ENCODE results near the gene SH2B3. TPM values are rescaled to one million over a fixed set of nuclear protein-coding genes. Genes with fewer than 3 reads are reported as not detected.
"Not testable (repeated sequence)": the region's sequence is repeated elsewhere in the genome, so short reads cannot be mapped to it uniquely, and the experiment has no call there.

The SH2B3 gene
- 7.6 TPM for total RNA-seq

DNA sequence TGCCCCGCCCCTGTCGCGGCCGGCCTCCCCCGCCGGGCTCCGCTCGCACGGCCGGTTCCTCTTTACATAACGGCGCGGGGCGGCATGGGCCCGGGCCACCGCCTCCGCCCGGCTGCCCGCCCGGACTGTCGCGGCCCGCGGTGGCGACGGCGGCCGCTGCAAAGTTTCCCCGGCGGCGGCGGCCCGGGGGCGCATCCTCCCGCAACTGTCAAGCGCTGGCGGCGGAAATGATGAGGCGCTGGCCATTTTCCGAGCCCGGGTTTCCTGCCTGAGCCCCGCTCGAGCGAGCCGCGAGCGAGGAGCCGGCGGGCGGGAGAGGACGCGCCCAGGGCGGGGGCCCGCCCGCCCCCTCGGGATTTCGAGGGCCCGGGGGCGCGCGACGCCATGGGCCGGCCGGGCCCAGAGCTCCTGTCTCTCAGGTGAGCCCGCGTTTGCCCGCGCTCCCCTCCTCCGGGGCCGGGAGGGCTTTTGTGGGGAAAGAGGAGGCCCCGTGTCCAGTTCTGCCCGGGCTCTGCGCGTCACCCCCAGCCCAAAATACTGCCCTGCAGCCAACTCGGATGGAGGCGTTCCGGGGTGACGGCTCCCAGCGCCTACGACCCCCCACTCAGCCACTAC is at the start of gene SH2B3:
Gene SH2B3, plus strand, starts transcription at position 65 of the 615 bp plus-strand sequence. CDS start 12,223 bp downstream, outside the sequence.
- peak; percentile 37 for DNase-seq

DNA sequence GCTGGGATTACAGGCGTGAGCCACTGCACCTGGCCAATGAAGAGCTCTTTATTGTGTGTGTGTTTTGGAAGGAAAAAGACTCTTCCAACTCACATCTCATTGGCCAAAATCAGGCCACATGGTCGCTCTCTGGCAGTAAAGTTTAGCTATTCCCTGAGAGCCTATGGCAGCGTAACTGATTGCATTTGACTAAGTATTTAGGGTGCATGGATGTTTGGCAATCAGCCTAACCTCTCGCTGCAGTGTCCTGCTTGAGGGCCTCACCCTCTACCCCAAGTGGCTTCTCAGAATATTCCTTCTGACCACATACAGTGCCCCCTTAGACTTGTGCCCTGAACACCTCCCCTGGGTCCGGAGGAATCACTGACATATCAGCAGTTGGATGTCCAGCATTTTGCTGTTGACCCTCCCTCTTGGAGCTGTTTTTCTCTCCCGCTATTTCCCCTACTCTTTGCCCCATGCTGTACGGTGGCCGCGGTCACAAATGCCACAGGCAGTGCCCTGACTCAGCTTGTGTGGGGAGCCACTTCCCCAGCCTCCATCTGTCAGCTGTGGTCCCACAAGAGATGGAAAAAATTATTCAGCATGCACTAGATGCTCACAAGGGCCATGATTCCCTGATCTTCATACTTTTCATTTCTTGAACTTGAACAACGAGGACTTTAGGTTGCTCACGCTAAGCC is 46.4 kb upstream of the SH2B3 start:
- peak; percentile 23 for DNase-seq

DNA sequence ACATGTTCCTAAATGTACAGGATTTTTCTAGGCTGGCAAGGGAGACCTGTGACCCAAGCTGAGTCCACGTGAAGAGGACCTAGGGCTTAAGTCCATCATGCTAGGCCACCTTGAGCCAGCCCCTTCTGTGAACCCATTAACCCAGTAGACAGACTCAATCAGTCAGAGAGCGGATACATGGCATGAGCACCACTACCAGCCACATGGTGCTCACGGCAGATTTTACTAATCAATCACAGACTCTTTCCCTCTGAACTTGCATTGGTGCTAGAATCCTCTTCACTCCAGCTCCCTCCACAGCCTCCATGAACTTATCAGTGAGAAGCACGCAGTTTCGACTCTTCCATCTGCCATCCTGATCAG is 45.8 kb upstream of the SH2B3 start:
- no peak for DNase-seq

DNA sequence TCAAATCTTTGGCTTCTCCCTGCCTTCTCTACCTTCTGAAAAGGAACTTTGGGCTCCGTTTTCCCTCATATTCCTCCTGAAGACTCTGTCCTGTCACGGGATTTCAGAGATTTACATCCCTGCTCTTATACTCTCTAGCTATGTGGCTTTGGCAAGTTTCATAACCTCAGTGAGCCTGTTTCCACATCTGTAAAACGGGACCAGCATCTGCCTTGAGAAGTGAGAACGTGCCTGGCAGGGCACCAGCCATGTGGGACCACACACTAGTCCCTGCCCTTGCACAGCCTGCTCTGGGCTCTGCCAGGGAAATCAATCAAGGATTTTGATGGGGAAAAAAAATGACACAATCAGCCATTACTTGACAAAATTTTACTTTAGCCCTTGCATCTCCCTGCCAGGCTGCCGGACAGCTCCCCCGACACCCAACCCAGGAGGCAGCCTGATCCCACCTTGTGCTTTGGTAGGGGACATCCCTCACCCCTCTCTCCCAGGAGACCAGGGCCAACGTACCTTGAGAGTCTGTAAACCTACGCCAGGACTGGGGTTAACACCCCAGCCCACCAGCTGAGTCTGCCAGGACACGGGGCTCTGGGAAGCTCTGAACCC is 45.3 kb upstream of the SH2B3 start:
- no peak for DNase-seq

DNA sequence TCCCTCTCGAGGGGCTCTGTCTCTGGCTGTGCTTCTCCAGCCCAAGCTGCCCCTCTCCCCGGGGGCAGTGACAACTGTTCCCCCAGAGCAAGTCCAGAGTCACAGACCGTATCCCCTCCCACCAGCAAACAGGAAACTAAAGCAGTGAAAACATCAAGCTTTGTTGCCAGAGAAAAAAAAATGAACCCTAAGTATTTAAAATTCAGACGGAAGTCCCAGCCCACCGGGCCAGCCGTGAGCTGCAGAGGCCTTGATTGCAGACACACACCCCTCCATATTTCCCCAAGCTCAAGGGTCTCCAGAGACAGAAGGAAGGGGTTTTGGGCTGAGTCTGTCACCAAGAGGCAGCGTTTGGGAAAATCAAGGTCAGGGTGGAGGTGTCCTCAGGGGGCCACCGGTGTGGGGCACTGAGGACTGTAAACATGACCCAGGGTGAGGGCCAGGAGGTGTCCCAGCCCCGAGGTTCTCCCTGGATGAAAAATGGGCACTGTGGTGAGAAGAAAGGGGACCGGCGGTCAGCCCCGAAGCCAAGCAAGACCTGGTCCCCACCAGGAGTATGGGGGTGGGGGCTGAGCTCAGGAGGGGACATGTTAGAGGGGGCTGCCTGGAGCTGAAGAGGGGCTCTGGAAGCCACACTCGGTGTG is 44.5 kb upstream of the SH2B3 start:
- no peak for DNase-seq

DNA sequence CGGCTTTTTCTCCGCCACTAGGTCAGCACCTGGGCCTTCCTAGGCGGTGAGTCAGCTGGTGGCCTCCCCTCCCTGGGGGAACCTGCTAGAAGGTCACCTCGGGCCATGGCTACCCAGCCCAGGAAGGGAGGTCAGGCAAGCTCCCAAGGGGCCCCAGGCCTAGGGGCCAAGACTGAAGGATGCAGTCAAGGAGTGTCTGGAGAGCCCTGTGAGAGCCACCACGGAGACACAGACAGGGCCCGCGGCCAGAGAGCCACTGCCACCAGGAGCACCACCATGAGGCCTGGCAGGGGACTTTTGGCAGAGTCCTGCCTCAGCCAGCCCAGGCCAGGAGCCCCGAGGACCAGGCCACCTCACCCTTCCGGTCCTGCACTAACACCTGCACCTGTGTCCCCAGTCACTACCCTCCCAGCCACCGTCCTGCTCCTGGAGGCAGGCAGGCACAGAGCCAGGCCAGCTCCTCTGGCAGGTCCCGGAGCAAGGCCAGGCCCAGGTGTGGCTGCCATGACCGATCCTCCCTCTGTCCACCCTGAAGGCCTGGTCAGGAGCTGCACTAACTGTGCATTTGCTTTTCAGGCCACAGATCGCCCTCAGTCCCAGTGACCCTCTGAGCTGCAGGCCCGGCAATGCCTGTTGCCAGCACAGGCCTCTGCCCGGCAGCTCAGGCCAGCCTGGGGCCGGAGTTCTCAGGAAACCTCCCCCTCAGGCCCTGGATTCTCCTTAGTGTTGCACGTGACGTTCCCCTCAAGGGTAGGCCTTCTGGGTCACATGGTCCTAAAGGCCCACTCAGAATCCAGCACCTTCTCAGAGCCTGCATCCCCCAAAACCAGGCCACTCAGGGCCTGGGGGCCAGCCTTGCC is 43.8 kb upstream of the SH2B3 start:
- no peak for DNase-seq

DNA sequence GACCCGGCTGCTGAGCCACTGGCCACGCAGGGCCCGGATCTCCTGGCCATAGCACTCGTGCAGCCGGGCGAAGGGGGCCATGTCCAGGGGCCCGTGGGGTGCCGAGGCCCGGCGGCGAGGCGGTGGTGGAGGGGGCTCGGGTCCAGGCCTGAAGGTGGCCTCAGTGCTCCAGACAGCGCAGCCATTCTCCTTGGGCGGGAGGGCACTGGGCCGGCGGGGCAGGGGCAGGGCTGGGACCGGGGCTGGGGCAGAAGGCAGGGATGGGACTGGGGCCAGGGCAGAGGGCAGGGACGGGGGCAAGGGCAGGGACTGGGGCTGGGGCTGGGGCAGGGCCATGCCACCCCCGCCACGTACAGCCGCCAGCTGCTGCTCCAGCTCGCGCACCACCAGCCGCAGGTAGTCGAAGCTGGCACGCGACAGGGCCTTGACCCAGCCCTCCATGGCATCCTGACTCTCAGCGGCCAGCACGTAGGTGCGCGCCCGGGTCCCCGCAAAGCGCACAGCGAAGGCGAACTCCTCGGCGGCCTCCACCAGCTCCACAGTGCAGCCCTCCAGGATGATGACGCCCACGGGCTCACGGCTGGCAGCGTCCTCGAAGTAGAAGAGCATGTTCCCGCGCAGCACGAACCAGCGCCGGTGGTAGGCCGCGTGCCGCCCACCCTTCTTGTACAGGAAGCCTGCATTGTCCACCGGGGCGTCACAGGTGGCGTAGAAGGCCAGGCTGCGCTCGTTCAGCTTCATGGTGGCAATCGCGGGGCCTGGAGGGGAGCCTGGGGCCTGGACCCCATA is 42.8 kb upstream of the SH2B3 start:
- no peak for DNase-seq

DNA sequence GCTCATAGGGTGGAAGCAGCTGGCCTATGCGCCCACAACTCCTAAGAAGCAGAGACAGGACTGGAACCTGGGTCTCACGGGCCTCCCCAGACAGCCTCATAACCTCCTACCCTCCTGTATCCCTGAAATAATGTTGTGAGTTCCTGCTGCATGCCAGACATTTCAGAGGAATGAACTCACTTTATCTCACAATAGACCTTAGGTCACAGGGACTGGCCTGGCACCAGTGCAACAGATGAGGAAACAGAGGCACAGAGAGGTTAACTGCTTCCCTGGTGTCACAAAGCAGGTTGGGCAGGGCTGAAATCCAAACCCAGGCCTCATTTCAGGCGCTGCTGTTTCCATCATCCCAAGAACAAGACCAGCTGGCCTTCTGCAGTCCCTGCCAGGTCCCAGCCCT is 42.1 kb upstream of the SH2B3 start:
- DNase-seq, result no peak

DNA sequence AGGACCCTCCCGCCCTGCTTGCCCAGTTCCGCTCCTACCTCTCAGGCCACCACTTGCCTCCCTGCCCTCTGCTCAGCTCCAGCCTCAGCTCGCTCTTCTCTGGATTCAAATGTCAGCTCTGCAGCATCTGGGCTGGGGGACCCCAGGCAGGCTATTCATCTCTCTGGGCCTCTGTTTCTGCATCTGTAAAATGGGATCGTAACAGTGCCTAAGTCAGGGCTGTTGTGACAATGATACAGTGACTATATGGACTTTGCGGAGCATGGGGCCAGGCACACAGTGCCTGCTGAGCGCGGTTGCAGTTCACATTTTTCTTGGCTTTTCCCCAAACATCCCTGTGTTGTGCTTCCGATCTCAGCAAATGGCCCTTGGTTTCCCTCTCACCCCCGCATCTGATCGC is 39.6 kb upstream of the SH2B3 start:
- no peak for DNase-seq

DNA sequence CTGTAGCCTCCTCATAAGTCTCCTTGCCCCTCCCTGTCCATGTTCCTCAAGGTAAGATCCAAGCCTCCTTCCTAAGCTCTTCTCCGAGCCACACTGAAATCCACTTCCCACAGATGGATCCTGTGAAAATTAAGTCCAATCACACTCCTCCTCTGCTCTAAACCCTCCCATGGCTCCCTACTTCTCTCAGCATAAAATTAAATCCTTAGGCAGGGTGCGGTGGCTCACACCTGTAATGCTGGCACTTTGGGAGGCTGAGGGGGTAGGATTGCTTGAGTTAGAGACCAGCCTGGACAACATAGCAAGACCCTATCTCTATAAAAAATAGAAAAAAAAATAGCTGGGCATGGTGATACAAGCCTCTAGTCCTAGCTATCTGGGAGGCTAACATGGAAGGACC is 39.1 kb upstream of the SH2B3 start:
- no peak for DNase-seq

DNA sequence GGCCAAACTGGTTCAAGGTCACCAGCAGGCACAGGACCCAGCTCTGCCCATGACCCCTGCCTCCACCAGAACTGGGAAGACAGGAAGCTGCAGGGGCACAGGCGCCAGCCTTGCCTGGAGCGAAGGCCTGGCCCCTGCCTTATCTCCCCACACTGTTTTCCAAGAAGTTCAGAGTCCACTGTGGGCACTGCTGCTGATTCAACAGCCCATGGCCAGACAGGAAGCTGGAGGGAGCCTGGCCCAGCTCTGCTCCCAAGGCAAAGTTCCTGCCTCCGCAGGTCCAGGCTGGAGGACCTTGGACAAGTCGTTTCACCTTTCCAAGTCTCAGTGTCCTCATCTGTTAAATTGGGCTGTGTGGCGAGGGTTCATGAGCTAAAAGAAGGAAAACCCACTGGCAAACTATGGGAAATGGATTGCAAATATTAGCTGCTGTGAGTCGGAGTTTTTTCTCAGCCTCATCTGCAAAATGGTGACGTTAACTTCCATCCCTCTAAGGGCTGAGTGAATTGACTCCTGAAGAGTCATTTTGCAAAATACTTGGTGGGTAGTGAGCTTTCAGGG is 38.0 kb upstream of the SH2B3 start:
- DNase-seq, result no peak

DNA sequence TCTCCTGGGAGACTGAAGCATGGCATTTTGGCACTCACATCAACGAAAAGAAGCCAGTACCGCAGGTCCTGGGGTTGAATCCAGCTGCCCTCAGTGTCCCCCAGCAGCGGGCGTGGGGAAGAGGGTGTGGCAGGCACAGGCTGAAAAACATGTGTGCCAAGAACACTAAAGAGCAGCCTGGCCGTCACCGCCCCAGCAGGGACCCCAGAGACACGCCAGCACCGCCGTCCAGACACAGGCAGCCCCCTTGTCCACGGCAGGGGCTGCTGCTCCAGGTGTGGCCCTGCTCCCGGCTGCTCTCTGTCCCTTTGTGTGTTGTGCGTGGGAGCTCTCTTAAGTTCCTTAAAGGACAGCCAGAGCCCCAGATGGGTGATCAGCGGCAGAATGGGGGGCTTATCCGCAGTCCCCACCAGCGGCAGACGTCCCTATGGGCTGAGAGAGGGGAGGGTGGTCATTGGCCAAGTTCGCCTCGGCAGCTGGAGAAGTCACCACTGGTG is 37.4 kb upstream of the SH2B3 start:
- DNase-seq, result no peak

DNA sequence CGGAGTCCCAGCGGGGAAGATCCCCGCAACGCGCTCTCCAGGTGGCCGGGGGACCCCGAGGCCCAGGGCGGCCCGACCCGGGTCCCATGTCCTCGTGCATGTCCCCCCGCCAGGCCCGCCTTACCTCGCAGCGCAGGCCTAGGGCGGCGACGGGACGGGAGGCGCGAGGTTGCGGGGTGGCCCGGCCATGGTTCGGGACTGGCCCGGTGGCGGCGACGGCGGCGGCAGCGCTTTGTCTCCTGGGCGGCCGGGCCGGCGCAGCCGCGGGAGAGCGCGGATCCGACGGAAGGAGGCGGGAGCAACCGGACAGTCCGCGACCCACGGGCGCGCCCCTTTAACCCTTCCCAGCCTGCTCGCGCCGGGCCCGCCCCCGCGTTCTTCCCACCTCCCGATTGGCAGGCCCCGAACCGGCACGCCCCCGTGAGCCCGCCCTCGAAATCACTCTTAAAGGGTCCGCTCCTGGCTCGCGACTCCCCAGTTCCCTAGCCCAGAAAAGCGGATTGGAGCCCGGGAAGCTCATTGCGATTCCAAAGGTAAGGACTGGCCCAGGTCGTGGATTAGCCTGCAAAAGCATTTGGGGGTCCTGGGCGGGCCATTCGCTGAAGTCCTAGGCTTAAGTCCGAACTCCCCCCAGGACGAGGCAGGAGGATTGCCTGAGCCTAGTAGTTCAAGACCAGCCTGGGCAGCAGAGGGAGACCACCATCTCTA is 36.8 kb upstream of the SH2B3 start, which contains the start of gene PHETA1:
Gene PHETA1, minus strand, starts transcription at position 308 of the 708 bp plus-strand sequence. CDS start 5,668 bp downstream, outside the sequence.
- DNase-seq, result peak; percentile 61

DNA sequence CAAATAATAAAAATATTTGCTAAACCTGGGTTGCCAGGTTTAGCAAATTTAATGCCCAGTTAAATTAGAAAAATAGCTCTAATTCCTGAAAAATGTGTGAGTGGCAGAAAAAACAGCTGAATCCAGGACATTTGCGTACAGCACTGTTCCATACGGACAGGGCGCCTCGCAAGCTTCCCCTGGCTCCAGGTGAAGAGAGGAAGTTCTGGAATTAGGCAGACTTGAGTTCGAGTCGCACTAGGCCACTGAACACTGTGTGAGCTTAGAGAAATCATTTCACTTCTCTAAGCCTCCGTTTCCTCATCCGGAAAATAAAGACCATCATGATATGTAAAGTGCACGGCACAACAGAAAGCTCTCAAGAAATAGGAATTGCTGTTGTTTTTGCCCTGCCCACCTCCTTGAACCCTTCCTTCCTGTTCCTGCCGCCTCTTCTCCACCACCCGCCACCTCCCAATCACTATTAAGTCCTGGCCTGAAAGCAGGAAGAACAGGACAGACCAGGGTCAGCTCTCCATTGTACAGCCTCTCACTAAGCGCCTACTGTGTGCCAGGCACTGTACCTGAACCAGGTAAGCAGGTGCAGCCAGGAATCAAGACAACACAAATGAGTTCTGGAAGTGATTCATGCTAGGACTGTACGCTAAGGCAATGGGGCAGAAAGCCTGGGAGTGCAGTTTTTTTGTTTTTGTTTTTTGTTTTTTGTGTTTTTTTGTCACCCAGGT is 36.1 kb upstream of the SH2B3 start:
- DNase-seq, result no peak

DNA sequence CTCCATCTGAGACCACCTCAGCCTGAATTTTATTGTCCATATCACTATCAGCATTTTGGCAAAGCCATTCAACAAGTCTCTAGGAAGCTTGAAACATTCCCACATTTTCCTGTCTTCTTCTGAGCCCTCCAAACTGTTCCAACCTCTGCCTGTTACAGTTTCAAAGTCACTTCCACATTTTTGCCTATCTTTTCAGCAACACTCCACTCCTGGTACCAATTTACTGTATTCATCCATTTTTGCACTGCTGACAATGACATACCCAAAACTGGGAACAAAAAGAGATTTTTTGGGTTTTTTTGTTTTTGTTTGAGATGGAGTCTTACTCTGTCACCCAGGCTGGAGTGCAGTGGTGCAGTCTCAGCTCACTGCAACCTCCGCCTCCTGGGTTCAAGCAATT is 32.5 kb upstream of the SH2B3 start:
- not testable (repeated sequence) for DNase-seq

DNA sequence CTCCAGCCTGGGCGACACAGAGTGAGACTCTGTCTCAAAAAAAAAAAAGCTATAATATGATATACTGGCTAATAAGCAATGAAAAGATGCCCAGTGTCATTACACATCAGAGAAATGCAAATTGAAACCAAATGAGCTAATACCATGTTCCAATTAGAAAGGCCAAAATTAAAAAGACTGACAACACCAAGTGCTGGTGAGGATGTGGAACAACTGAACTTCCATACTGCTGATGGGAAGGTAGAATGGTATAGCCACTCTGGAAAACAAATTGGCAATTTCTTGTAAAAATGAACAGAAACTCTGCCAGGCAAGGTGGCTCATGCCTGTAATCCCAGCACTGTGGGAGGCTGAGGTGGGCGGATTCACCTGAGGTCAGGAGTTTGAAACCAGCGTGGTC is 28.3 kb upstream of the SH2B3 start:
- no peak for DNase-seq

DNA sequence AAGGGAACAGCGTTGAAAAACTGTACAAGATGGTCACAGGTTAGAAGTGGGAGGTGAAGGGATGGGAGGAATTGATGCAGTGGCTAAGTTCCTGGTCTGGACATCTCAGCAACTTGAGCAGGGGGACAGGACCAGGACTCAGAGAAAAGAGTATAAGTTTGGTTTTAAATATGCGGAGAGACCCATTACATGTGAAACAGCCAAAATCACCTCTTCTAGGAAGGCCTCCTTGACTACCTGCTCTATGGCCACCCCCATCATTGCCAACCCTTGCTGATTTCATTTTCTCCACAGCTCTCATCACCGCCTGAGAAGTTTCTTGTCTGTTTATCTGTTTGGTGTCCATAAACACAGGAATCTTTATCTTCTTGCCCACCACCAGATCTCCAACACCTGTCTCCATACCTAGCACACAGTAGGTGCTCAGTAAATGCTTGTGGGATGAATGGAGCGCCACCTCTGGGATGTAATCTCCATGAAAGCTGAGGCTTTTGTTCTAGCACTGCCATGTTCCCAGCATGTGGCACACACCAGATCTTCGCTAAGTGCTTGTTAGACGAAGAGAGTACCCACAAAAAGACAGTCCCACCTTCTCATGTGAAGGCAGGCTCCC is 25.7 kb upstream of the SH2B3 start:
- DNase-seq, result no peak

DNA sequence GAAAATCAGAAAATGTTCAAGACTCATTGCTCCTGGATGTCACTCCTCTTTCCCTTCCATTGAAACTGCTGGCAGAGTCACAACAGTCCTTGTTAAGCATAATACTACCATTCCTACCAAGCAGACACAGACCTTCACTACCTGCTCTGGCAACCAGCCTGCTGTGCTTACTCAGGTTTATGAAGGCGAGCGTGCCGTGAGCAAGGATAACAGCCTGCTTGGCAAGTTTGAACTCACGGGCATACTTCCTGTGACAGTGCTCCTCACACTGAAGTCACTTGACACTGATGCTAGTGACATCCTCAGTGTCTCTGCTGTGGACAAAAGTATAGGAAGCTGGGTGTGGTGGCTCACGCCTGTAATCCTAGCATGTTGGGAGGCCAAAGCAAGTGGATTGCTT is 21.1 kb upstream of the SH2B3 start:
- no peak for DNase-seq

DNA sequence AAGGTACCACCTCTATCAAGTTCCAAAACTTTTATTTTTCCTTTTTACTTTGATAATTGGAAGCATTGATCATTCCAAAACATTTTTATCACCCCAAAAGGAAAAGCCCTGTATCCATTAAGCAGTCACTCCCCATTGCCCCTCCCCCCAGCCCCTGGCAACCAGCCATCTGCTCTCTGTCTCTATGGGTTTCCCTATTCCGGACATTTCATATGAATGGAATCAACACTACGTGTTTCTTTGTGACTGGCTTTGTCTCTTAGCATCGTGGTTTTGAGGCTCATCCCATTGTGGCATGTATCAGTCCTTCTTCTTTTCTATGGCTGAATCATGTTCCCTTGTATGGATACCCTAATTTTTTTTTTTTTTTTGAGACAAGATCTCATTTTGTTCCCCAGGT is 18.8 kb upstream of the SH2B3 start:
- DNase-seq, result no peak
